ENCODE data around the gene TBC1D24. TPM values are rescaled to one million over a fixed set of nuclear protein-coding genes. Genes with fewer than 3 reads are reported as not detected.
"Not testable (repeated sequence)": the region's sequence is repeated elsewhere in the genome, so short reads cannot be mapped to it uniquely, and the experiment has no call there.

Gene TBC1D24

DNA sequence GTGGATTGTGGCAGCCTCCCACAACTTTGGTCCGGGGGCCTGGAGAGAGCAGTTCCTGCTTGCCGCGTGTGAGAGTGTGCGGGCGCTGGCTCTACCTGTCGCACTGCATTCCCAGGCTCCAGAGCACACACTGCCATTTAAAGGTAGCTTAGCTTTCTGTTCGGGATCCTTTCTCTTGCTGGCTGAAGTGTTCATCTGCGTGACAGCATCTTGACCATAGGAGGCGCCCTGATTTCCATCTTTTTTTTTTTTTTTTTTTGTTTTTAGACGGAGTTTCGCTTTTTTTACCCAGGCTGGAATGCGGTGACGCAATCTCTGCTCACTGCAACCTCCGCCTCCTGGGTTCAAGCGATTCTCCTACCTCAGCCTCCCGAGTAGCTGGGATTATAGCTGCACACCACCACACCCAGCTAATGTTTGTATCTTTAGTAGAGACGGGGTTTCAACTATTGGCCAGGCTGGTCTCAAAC lies 76.5 kb downstream of the TBC1D24 start:
- H4K91ac ChIP-seq (ENCODE audit: low read depth, low read length, poor library complexity); H2BK12ac ChIP-seq (ENCODE audit: low read length); H3K4ac ChIP-seq (ENCODE audit: low read length); H3K23ac ChIP-seq (ENCODE audit: low read depth, low read length, poor library complexity); H3K18ac ChIP-seq (ENCODE audit: low read length); DNase-seq (ENCODE audit: low spot score); H2AK5ac ChIP-seq (ENCODE audit: low read depth, low read length); H3K14ac ChIP-seq (ENCODE audit: low read length); H3K9ac ChIP-seq (ENCODE audit: low read depth, low read length, poor library complexity); H3K27ac ChIP-seq (replicated peaks; ENCODE audit: low read length); H2BK5ac ChIP-seq (ENCODE audit: low read length); H2AFZ ChIP-seq (ENCODE audit: low read length); H2BK15ac ChIP-seq (ENCODE audit: low read length); H3K79me1 ChIP-seq (ENCODE audit: low read depth, low read length); H2BK120ac ChIP-seq (ENCODE audit: low read depth, low read length); H3K4me1 ChIP-seq (ENCODE audit: control insufficient read depth in 2 of 2, insufficient read depth in 1 of 2, low read depth in 1 of 2, low read length in 2 of 2); H3K4me3 ChIP-seq (ENCODE audit: low read length in 2 of 2); H3K36me3 ChIP-seq (replicated peaks in 1 of 2; ENCODE audit: control insufficient read depth in 2 of 2, insufficient read depth in 2 of 2, low read length in 2 of 2); H3K27me3 ChIP-seq (ENCODE audit: control insufficient read depth in 3 of 3, insufficient read depth in 3 of 3, low read depth in 1 of 3, low read length in 3 of 3); H4K8ac ChIP-seq (ENCODE audit: low read depth, low read length); H3K4me2 ChIP-seq (ENCODE audit: insufficient read depth, low read length, poor library complexity, severe bottlenecking); H3K9me3 ChIP-seq (replicated peaks in 1 of 2; ENCODE audit: control insufficient read depth in 2 of 2, insufficient read depth in 1 of 2, low read depth in 1 of 2, low read length in 2 of 2): not testable (repeated sequence)
- WGBS, 2 donors (ENCODE audit: extremely low coverage in 2 of 2, insufficient read length in 2 of 2, insufficient replicate concordance in 1 of 2) = no CpG with 5 or more reads among the region's 17 CpGs

DNA sequence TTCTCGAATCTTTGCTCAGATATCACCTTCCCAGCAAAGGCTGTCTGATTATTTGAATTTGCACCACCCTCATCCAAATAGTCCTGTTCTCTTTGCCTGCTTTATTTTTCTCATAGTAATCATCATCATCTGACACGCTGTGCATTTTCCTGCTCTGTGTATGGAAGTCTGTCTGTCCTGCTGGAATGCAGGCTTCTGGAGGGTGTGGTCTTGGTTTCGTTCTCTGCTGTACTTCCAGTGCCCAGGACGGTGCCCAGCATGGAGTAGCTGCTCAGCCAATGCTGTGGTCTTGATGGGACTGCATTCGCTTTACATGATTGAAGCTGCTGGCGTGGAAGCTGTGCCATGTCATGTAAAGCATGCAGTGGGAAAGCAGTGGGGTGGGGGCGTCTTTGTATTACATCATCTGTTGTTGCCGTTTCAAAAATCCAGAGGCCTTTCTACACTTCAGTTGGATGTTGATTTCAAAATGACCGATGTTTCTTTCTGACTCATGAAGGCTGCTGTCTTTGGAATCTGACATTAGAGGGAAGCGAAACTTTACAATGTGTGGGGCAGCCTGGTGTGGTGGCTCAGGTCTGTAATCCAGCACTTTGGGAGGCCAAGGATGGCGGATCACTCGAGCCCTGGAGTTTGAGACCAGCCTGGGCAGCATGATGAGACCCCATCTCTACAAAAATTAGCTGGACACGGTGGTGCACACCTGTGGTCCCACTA lies 79.9 kb downstream of the TBC1D24 start:
- H2AK5ac ChIP-seq (ENCODE audit: low read depth, low read length); H2AFZ ChIP-seq (ENCODE audit: low read length); H3K79me1 ChIP-seq (ENCODE audit: low read depth, low read length); H3K9me3 ChIP-seq (replicated peaks in 1 of 2; ENCODE audit: control insufficient read depth in 2 of 2, insufficient read depth in 1 of 2, low read depth in 1 of 2, low read length in 2 of 2); H3K27me3 ChIP-seq (ENCODE audit: control insufficient read depth in 3 of 3, insufficient read depth in 3 of 3, low read depth in 1 of 3, low read length in 3 of 3); H2BK5ac ChIP-seq (ENCODE audit: low read length); H3K27ac ChIP-seq (replicated peaks; ENCODE audit: low read length); H3K4me2 ChIP-seq (ENCODE audit: insufficient read depth, low read length, poor library complexity, severe bottlenecking); H2BK120ac ChIP-seq (ENCODE audit: low read depth, low read length); H3K36me3 ChIP-seq (replicated peaks in 1 of 2; ENCODE audit: control insufficient read depth in 2 of 2, insufficient read depth in 2 of 2, low read length in 2 of 2); H2BK12ac ChIP-seq (ENCODE audit: low read length); H3K4me3 ChIP-seq (ENCODE audit: low read length in 2 of 2); H3K9ac ChIP-seq (ENCODE audit: low read depth, low read length, poor library complexity); H4K91ac ChIP-seq (ENCODE audit: low read depth, low read length, poor library complexity); H3K23ac ChIP-seq (ENCODE audit: low read depth, low read length, poor library complexity); H3K4me1 ChIP-seq (ENCODE audit: control insufficient read depth in 2 of 2, insufficient read depth in 1 of 2, low read depth in 1 of 2, low read length in 2 of 2); H3K18ac ChIP-seq (ENCODE audit: low read length); DNase-seq (ENCODE audit: low spot score); H4K8ac ChIP-seq (ENCODE audit: low read depth, low read length); H2BK15ac ChIP-seq (ENCODE audit: low read length); H3K4ac ChIP-seq (ENCODE audit: low read length); H3K14ac ChIP-seq (ENCODE audit: low read length): not testable (repeated sequence)
- no CpG with 5 or more reads among the region's 13 CpGs for WGBS, 2 donors (ENCODE audit: extremely low coverage in 2 of 2, insufficient read length in 2 of 2, insufficient replicate concordance in 1 of 2)

Small RNA genes lying within 50 kb of the gene (small RNA-seq; reads per million reads assigned to genes)
- gene AC093525.1 (ENCODE audit: insufficient read depth) (not detected), gene MIR3178 (ENCODE audit: insufficient read depth) (not detected), gene MIR6768 (ENCODE audit: insufficient read depth) (1.6 reads per million)
